ENCODE data around the gene KIAA0408. TPM values are rescaled to one million over a fixed set of nuclear protein-coding genes. Genes with fewer than 3 reads are reported as not detected.
A peak's percentile ranks its signal among the peaks of the same experiment; 100 is the strongest.
"Not testable (repeated sequence)": the region's sequence is repeated elsewhere in the genome, so short reads cannot be mapped to it uniquely, and the experiment has no call there.

KIAA0408 gene
- total and polyA plus RNA-seq, 9 of the 15 experiments (the other 6 are each of a cell fraction or from before 2014, with no cell fraction given), result 0.11 TPM; not detected in 8

DNA sequence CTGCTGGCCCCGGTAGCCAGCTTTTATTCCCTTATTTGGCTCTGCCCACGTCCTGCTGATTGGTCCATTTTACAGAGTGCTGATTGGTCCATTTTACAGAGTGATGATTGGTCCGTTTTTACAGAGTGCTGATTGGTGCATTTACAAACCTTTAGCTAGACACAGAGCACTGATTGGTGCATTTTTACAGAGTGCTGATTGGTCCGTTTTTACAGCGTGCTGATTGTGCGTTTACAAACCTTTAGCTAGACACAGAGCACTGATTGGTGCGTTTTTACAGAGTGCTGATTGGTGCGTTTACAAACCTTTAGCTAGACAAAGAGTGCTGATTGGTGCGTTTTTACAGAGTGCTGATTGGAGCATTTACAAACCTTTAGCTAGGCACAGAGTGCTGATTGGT is 30.6 kb downstream of the KIAA0408 start:
- H3K79me2 ChIP-seq (ENCODE audit: control insufficient read depth, insufficient read depth, low read length); H3K4me1 ChIP-seq (replicated peaks in 1 of 2; ENCODE audit: control insufficient read depth in 2 of 2, insufficient read depth in 2 of 2, low read length in 2 of 2); H3K9ac ChIP-seq (ENCODE audit: insufficient read depth in 1 of 2, low read depth in 2 of 2, low read length in 2 of 2); ATAC-seq; H3K4me2 ChIP-seq (ENCODE audit: insufficient read depth, low read length); FAIRE-seq; DNase-seq (ENCODE audit: extremely low read depth in 1 of 4, low spot score in 3 of 4); H2AFZ ChIP-seq (ENCODE audit: low read depth, low read length); H3K36me3 ChIP-seq (ENCODE audit: control insufficient read depth, insufficient read depth, low read length); intact Hi-C loops (cut with micrococcal nuclease); H3K27ac ChIP-seq (ENCODE audit: extremely low read depth, low read depth, low read length); H3K27me3 ChIP-seq (ENCODE audit: control insufficient read depth in 2 of 2, insufficient read depth in 2 of 2, low read length in 2 of 2); H3K9me1 ChIP-seq (ENCODE audit: control insufficient read depth, insufficient read depth, low read length); H3K9me3 ChIP-seq (replicated peaks; ENCODE audit: control insufficient read depth, insufficient read depth, low read depth, low read length); H4K20me1 ChIP-seq (replicated peaks; ENCODE audit: control insufficient read depth, insufficient read depth, low read length); POLR2A ChIA-PET; H3K4me3 ChIP-seq; CTCF ChIA-PET (ENCODE audit: low intra/inter-chr PET ratio); BruUV-seq (replicated peaks): not testable (repeated sequence)
- in situ Hi-C loops (cut with MboI), result loop anchor here (10.0 kb wide), 1 partner anchor 124 kb away; no protein-coding TSS in a partner anchor
- WGBS (ENCODE audit: insufficient coverage, low coverage, missing lambda C conversion rate), result 1% methylated on average over 9 of the region's 9 CpGs
- TF ChIP-seq NFYB (IDR thresholded peaks at IDR 0.05; ENCODE audit: extremely low read depth, insufficient read length) (peak; percentile 47), C11orf30 (IDR thresholded peaks at IDR 0.05; ENCODE audit: low read depth) (0 out of 2 replicates have a peak, but pooled peaks have one; percentile 7), ZNF316 (IDR thresholded peaks at IDR 0.05) (peak; percentile 9; the same call in 1 of the 2 replicates), ASH1L (IDR thresholded peaks at IDR 0.05; ENCODE audit: borderline replicate concordance, low read depth, partially characterized antibody) (peak; percentile 45), RBM25 (IDR thresholded peaks at IDR 0.05; ENCODE audit: low read depth, low read length, severe bottlenecking) (peak; percentile 15)

DNA sequence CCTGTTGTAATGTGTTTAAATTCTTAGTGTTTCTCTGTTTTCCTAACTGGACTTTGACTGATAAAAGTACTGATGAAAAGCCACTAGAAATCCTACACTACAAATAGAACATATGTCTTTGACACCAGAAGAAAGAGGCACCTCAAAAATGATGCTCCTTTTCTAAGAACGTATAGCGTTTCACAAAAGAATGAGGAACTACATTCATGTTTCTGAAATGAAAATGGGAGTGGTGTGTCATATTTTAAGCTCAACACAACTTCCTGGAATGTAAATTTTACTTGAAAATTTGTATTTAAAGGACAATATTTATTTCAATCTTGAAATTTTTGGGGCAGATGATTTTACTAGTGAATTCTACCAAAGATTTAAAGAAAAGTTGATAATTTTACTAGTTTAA is 35.3 kb downstream of the KIAA0408 start:
- in situ Hi-C loops (cut with MboI) (loop anchor here (10.0 kb wide), 1 partner anchor 119 kb away; no protein-coding TSS in a partner anchor), intact Hi-C loops (cut with micrococcal nuclease) (loop anchor here (5.0 kb wide), 2 partner anchors 82 to 237 kb away; partner anchors contain the start of gene ECHDC1)
- no peak overlapping the region for H3K4me3 ChIP-seq
- ATAC-seq, result no peak
- 4% methylated on average over 2 of the region's 2 CpGs for WGBS (ENCODE audit: insufficient coverage, low coverage, missing lambda C conversion rate)
- no peaks in the 10 kb centered on the region for H4K20me1 ChIP-seq (replicated peaks; ENCODE audit: control insufficient read depth, insufficient read depth, low read length)
- no peak overlapping the region for H3K9ac ChIP-seq (ENCODE audit: insufficient read depth in 1 of 2, low read depth in 2 of 2, low read length in 2 of 2)
- BruUV-seq (replicated peaks), result no TSS peak
- ChIA-PET CTCF (ENCODE audit: low intra/inter-chr PET ratio) (no interaction called here), POLR2A (no interaction called here)
- H3K27ac ChIP-seq (ENCODE audit: extremely low read depth, low read depth, low read length), result no peak overlapping the region
- H3K9me3 ChIP-seq (replicated peaks; ENCODE audit: control insufficient read depth, insufficient read depth, low read depth, low read length), result peaks cover 2% of the 10 kb centered on the region; the same call in 1 of the 2 replicates
- H3K4me1 ChIP-seq (replicated peaks in 1 of 2; ENCODE audit: control insufficient read depth in 2 of 2, insufficient read depth in 2 of 2, low read length in 2 of 2), result no peaks in the 10 kb centered on the region
- H3K36me3 ChIP-seq (ENCODE audit: control insufficient read depth, insufficient read depth, low read length), result no peaks in the 10 kb centered on the region
- H3K9me1 ChIP-seq (ENCODE audit: control insufficient read depth, insufficient read depth, low read length), result no peaks in the 10 kb centered on the region
- no peak for FAIRE-seq
- no peaks in the 10 kb centered on the region for H3K27me3 ChIP-seq (ENCODE audit: control insufficient read depth in 2 of 2, insufficient read depth in 2 of 2, low read length in 2 of 2)
- H3K4me2 ChIP-seq (ENCODE audit: insufficient read depth, low read length), result no peak overlapping the region
- peak overlapping the region; percentile 41; the same call in 1 of the 2 replicates for H2AFZ ChIP-seq (ENCODE audit: low read depth, low read length)
- H3K79me2 ChIP-seq (ENCODE audit: control insufficient read depth, insufficient read depth, low read length), result no peaks in the 10 kb centered on the region
- DNase-seq (ENCODE audit: extremely low read depth in 1 of 4, low spot score in 3 of 4), result no peak
- TF ChIP-seq ZC3H8 (IDR thresholded peaks at IDR 0.05) (no peak), RFX7 (CRISPR knock-in tag; IDR thresholded peaks at IDR 0.05) (no peak), SMARCC2 (IDR thresholded peaks at IDR 0.05; ENCODE audit: low read depth) (no peak), KAT2B (IDR thresholded peaks at IDR 0.05; ENCODE audit: low read depth, low read length) (no peak), NR1H2 (CRISPR knock-in tag; IDR thresholded peaks at IDR 0.05) (no peak), TOE1 (IDR thresholded peaks at IDR 0.05; ENCODE audit: borderline replicate concordance) (no peak), TOE1 (CRISPR knock-in tag; IDR thresholded peaks at IDR 0.05; ENCODE audit: borderline replicate concordance, low read depth) (no peak), KDM4B (IDR thresholded peaks at IDR 0.05; ENCODE audit: borderline replicate concordance in 2 of 2, low read depth in 1 of 2) (no peak), PHTF2 (CRISPR knock-in tag; IDR thresholded peaks at IDR 0.05) (no peak)
- TF ChIP-seq, protein P1, sequence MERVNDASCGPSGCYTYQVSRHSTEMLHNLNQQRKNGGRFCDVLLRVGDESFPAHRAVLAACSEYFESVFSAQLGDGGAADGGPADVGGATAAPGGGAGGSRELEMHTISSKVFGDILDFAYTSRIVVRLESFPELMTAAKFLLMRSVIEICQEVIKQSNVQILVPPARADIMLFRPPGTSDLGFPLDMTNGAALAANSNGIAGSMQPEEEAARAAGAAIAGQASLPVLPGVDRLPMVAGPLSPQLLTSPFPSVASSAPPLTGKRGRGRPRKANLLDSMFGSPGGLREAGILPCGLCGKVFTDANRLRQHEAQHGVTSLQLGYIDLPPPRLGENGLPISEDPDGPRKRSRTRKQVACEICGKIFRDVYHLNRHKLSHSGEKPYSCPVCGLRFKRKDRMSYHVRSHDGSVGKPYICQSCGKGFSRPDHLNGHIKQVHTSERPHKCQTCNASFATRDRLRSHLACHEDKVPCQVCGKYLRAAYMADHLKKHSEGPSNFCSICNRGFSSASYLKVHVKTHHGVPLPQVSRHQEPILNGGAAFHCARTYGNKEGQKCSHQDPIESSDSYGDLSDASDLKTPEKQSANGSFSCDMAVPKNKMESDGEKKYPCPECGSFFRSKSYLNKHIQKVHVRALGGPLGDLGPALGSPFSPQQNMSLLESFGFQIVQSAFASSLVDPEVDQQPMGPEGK (CRISPR knock-in tag; IDR thresholded peaks at IDR 0.05; ENCODE audit: borderline replicate concordance), result no peak
- TF ChIP-seq, protein P2, sequence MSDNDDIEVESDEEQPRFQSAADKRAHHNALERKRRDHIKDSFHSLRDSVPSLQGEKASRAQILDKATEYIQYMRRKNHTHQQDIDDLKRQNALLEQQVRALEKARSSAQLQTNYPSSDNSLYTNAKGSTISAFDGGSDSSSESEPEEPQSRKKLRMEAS (CRISPR knock-in tag; IDR thresholded peaks at IDR 0.05), result no peak
